ENCODE measurements around the gene CHST9.
"Not testable (repeated sequence)": the region's sequence is repeated elsewhere in the genome, so short reads cannot be mapped to it uniquely, and the experiment has no call there.

Gene CHST9

GRCh38 chr18:27108842-27109241 lies 76.3 kb downstream of the CHST9 start:
- no peak for DNase-seq (ENCODE audit: extremely low read depth in 1 of 2, low read depth in 1 of 2)

DNA sequence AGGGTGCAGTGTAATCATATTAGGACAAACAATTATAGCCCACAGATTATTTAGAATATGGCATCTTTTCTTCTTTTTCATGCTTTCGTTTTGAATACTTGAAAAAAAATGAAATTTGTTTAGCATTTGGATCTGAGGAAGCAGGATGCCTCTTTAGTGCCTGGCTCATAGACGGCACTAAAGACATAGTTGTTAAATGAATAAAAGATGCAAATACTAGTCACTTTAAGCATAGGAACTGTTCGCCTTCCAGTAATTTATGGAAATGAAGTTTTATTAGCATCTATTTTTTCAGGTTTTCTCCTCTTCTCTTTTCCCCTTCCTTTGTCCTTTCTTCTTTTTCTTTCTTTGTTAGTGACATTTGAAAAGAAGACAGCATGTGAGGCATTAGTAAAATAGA lies 80.4 kb downstream of the CHST9 start:
- DNase-seq (ENCODE audit: extremely low read depth in 1 of 2, low read depth in 1 of 2) = no peak

- DNase-seq (ENCODE audit: extremely low read depth in 1 of 2, low read depth in 1 of 2) = no peak
Measured at GRCh38 chr18:27094621-27095020, 90.5 kb downstream of the CHST9 start.

DNA sequence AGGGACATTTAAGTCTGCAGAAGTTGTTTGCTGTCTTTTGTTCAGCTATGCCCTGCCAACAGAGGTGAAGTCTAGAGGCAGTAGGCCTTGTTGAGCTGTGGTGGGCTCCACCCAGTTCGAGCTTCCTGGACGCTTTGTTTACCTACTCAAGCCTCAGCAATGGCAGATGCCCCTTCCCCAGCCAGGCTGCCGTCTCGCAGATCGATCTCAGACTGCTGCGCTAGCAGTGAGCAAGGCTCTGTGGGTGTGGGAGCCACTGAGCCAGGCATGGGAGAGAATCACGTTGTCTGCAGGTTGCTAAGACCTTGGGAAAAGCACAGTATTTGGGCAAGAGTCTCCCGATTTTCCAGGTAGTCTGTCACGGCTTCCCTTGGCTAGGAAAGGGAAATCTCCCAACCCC lies 91.8 kb downstream of the CHST9 start:
- not testable (repeated sequence) for DNase-seq (ENCODE audit: extremely low read depth in 1 of 2, low read depth in 1 of 2)

GRCh38 chr18:27081701-27082100 lies 103.4 kb downstream of the CHST9 start:
- DNase-seq (ENCODE audit: extremely low read depth in 1 of 2, low read depth in 1 of 2) = no peak

DNA sequence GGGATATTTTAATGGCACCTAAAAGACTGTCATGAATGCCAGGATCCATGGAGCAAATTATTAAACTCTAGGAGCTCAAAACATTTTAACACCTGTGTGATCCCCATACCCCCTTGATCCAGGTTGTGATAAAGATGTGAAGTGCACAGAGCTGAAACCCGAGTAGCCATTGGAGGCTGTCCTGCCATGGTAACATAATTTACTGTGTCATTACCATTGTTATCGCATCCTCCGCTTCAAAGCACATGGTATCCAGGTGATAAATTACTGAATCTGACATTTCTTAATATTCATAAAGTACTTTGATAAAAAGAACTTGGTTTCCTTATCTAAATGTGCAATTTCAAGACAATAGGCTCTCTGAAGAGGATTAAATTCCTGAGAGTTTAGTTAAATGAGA lies 109.3 kb downstream of the CHST9 start:
- no peak for DNase-seq (ENCODE audit: extremely low read depth in 1 of 2, low read depth in 1 of 2)

GRCh38 chr18:27073404-27073830 lies 111.7 kb downstream of the CHST9 start:
- DNase-seq (ENCODE audit: extremely low read depth in 1 of 2, low read depth in 1 of 2) = no peak

GRCh38 chr18:27064673-27065072 lies 120.4 kb downstream of the CHST9 start:
- no peak for DNase-seq (ENCODE audit: extremely low read depth in 1 of 2, low read depth in 1 of 2)

DNA sequence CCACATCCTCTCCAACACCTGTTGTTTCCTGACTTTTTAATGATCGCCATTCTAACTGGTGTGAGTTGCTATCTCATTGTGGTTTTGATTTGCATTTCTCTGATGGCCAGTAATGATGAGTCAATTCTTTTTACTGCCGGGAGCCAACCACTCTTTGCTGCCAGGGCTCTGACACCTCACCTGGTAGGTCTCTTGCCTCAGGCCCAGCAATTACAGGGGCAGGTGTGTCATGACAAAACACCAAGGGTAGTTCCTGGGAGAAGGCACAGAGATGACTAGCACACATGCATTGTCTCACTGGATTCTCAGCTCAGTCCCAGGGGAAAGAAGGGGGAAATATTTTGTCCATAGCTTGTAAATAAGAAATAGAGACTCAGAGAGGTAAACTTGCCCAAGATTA lies 122.3 kb downstream of the CHST9 start:
- no peak for DNase-seq (ENCODE audit: extremely low read depth in 1 of 2, low read depth in 1 of 2)

DNA sequence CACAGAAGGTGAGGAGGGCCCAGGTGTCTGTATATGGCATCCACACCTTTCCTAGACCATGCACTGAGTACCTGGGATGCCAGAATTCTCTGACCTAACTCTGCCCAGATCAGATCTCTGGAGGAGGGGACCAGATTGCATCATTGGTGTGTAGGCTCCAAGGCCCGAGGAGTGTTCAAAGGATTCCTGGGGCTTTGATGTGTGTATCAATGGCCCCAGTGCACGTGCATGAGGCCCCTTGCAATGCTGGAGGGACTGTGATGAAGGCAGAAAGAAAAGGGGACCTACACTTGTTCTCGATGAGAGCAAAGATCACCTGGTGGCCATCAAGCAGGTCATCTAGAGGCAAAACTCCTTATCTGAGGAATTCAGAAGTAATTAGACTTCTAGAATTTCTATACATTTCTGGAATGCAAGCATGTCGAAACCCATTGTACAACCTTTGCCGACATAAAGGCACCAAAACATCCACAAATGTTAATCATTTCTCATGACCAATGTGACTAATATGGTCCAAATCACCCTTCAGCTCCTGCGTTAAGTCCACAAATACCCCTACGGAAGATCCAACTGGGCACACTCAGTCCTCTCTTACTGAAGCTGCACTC lies 123.5 kb downstream of the CHST9 start:
- DNase-seq (ENCODE audit: extremely low read depth in 1 of 2, low read depth in 1 of 2) = no peak

GRCh38 chr18:27057519-27058234 lies 127.4 kb downstream of the CHST9 start:
- no peak for DNase-seq (ENCODE audit: extremely low read depth in 1 of 2, low read depth in 1 of 2)

- DNase-seq (ENCODE audit: extremely low read depth in 1 of 2, low read depth in 1 of 2) = no peak
Measured at GRCh38 chr18:27054926-27055325, 130.2 kb downstream of the CHST9 start.

- no peak for DNase-seq (ENCODE audit: extremely low read depth in 1 of 2, low read depth in 1 of 2)
Measured at GRCh38 chr18:27049969-27050368, 135.1 kb downstream of the CHST9 start.

DNA sequence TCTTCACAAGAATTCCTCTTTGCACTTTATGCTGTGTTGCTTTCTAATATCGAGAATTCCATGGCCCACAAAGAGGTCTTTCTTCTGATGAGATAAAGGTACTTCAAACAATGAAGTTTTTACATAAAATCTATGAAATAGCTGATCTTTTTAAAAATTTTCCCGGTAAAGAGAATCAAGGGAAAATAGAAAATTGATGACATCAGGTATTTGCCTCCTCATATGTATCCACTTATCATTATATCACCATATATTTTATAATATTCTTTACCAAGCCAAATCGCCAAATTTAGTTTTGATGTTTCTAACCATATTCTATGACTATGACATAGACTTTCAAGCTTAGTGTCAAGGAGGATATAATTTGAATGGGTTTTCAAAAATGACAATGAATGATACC lies 139.8 kb downstream of the CHST9 start:
- no peak for DNase-seq (ENCODE audit: extremely low read depth in 1 of 2, low read depth in 1 of 2)

DNA sequence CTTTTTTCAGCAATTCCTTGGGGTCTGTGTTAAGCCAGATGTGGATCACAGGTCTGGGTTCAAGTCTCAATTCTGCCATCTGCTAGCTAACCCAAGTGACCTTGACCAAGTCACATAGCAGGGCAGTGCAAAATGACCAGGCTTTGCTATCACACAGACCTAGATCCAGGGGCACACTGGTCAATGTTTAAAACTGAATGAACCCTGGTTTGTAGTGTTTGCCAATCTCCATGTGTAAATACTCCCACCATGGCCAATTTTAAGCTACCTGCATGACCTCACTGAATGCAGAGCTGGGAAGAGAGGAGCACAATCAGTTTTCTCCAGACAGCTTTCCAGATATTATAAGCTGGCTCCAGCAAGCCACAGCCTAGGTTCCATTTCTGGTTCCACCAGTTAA lies 142.9 kb downstream of the CHST9 start:
- no peak for DNase-seq (ENCODE audit: extremely low read depth in 1 of 2, low read depth in 1 of 2)

GRCh38 chr18:27040796-27041195 lies 144.3 kb downstream of the CHST9 start:
- DNase-seq (ENCODE audit: extremely low read depth in 1 of 2, low read depth in 1 of 2) = no peak

GRCh38 chr18:27033722-27034121 lies 151.4 kb downstream of the CHST9 start:
- no peak for DNase-seq (ENCODE audit: extremely low read depth in 1 of 2, low read depth in 1 of 2)

GRCh38 chr18:27030421-27030820 lies 154.7 kb downstream of the CHST9 start:
- DNase-seq (ENCODE audit: extremely low read depth in 1 of 2, low read depth in 1 of 2) = no peak

DNA sequence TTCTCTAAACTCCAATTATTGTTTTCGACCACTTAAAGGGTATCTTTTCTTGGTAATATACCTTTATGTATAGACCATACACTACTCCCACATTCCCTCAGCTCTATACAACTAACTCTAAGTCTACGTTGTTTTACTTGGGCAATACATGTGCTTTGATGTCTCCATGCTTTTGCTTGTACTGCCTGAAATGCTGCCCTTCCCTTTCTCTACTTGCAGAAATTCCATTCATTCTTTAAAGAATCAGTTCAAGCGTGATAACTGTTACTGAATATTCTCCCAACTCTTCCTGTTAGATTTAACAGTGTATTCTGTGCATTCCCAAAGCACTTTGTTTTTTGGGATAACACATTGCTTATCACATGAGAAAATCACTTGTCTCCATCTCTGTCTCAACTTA lies 162.6 kb downstream of the CHST9 start:
- no peak for DNase-seq (ENCODE audit: extremely low read depth in 1 of 2, low read depth in 1 of 2)

DNA sequence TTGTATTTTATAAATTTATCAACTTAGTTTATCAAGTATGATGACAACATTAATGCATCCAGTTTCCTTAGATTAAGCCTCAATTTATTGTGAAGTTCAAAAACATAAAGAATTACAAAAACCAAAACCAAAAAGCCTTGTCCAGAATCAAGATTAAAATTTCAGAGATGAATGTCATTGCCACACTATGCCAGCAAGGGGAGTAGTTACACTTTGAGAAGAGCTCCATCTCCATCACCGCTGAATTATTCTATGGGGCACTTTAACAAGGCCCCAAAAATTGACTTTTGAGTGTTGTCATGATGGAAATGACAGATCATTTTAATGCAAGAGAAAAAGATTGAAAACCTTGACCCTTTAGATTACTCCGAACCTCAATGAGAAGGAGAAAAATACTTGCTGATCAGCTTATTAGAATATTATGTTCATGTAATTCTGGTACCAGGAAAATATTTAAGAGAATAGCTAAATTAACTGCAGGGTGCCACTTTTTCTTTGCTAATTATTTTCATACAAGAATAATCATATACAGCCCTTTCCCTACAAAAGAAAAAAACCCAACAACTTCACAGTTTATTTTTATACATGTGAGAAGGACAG lies 167.1 kb downstream of the CHST9 start:
- DNase-seq (ENCODE audit: extremely low read depth in 1 of 2, low read depth in 1 of 2) = no peak

GRCh38 chr18:27014841-27015240 lies 170.3 kb downstream of the CHST9 start:
- no peak for DNase-seq (ENCODE audit: extremely low read depth in 1 of 2, low read depth in 1 of 2)

GRCh38 chr18:27010784-27011183 lies 174.3 kb downstream of the CHST9 start:
- no peak for DNase-seq (ENCODE audit: extremely low read depth in 1 of 2, low read depth in 1 of 2)

All from stimulated activated CD8-positive, alpha-beta memory T cell treated with anti-CD3 and anti-CD28 coated beads, Interleukin-7, amount 100 ng/mL, for 48 hours (primary cell).